ENCODE data around the gene FYB2.

Gene FYB2, protein sequence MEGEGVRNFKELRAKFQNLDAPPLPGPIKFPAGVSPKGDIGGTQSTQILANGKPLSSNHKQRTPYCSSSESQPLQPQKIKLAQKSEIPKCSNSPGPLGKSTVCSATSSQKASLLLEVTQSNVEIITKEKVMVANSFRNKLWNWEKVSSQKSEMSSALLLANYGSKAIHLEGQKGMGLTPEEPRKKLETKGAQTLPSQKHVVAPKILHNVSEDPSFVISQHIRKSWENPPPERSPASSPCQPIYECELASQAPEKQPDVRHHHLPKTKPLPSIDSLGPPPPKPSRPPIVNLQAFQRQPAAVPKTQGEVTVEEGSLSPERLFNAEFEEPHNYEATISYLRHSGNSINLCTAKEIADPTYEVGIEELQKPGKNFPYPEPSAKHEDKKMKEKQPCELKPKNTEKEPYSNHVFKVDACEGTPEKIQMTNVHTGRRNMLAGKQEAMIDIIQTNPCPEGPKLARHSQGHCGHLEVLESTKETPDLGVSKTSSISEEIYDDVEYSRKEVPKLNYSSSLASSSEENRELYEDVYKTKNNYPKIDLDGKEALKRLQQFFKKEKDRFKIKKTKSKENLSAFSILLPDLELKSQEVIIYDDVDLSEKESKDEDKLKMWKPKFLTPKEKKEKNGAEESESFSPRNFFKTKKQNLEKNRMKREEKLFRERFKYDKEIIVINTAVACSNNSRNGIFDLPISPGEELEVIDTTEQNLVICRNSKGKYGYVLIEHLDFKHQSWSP

DNA sequence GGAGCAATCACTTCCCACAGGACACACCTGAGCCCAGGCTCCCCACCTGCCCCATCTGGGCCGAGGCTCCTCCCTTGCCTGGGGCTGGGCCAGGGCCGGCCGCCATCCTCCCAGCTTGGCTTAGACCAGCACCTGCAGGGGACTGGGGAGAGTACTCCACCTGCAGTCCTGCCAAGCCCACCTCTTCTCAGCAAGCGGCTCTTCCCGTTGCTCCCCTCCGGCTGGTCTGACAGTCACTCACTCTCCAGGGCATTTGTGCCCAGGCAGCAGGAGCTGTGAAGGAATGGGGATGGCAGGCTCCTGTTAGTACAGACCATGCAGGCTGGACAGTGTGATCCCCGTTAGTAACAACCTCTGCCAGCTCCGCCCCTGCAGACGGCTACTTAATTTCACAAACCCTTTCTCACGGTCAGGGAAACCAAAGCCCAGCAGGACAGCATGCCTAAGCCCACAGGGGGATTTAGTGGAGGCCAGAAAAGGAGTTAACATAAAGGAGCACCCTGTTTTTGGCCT, at the start of gene FYB2:
FYB2 (minus strand) TSS at position 18 of the 513 bp plus-strand sequence. CDS start 114 bp downstream, outside the sequence.
- no peak for DNase-seq (ENCODE audit: low read depth in 2 of 2)

DNA sequence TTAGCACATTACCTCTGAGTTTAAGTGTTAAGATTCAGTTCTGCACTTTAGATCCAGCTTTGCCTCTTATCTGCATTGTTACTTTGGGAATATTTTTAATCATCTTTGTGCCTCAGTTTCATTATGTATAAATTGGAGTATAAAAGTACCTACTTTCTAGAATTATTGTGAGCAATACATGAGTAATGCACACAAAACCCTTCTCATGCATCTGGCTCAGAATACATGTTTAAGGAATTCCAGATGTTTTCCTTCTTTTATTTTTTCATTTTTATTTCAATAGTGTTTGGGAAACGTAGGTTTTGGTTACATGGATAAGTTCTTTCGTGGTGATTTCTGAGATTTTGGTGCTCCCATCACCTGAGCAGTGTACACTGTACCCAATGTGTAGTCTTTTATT, 49.6 kb upstream of the FYB2 start:
- DNase-seq (ENCODE audit: low read depth in 2 of 2), result no peak

DNA sequence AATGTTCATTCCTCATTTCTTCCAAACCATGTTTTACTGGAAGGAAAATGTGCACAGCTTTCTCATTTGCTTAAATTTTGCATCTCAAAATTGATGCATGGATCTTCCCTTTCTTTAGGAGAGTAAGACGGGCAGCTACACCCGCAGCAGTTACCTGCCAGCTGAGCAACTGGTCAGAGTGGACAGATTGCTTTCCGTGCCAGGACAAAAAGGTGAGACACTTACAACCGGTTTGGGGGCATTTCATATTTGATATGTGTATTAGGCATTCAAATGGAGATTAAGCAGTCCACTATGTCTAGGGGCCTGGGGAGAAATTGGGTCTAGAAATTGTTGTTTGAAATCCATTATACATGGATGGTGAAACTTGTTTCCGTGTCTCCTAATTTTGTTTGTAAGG, 48.3 kb upstream of the FYB2 start:
- no peak for DNase-seq (ENCODE audit: low read depth in 2 of 2)

DNA sequence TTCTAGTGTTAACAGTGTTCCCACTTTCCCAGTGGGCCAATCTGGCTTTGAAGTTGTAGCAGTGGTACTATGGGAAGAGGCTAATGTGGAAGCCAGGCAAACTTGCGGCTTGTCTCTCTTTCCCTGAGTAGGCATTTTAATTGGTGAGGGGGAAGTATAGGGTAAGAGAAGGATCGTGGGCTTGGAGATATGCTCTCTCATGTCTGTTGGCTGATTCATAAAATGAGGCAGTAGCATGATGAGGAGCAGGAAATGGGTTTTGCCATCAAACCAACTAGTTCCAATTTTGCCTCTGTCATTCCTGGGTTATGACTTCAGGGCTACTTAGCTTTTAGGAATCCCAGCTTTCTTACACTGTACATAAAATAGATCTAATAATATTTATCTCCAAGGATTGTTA, 47.5 kb upstream of the FYB2 start:
- no peak for DNase-seq (ENCODE audit: low read depth in 2 of 2)

DNA sequence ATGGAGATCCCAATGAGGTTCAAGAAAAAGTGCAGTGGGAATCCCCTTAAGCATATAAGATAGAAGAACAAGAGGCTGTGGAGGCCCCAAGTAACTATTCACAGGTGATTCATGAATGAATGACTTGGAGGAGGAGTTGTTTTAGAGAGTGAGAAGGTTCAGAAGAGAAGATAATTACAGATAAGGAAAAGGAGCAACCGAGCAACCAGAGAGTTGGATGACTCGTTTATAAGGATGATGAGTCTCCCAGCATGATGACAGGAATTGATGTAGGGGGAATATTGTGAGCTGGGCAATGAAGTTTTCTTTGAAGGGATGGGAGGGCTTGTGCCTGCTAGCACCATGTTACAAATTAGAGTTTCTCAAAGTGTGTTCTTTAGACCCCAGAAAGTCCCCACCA, 45.2 kb upstream of the FYB2 start:
- DNase-seq (ENCODE audit: low read depth in 2 of 2), result no peak

DNA sequence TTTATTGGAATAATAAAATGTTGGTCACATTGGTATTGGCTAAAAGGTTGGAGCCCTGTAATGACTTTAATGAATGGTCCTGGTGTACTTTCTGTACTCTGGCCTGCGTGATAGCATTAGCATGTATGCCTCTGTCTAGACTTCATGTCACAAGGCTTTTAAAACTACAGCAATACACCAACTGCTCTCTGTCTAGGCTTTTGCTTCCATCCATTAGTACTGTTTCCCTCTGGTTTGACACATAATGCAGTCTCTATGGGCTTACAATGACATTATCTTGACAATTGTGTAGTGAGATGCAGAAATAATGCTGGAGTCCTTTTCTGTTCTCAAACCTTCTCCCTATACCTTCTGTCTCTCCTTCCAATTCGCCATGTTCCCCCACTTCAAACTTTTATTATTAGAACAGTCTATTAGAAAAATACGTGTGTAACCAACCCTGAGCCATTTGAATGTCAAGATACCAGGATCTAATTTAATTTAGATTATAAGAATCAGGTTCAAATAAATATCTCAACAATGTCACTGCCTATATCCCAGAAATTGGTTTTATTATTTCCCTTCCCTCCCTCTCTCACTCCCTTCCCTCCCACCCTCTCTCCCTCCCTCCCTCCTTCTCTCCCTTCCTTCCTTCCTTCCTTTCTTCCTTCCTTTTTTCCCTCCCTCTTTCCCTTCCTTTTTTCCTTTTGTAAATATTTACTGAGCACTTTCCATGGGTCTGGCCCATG, 44.2 kb upstream of the FYB2 start:
- no peak for DNase-seq (ENCODE audit: low read depth in 2 of 2)

DNA sequence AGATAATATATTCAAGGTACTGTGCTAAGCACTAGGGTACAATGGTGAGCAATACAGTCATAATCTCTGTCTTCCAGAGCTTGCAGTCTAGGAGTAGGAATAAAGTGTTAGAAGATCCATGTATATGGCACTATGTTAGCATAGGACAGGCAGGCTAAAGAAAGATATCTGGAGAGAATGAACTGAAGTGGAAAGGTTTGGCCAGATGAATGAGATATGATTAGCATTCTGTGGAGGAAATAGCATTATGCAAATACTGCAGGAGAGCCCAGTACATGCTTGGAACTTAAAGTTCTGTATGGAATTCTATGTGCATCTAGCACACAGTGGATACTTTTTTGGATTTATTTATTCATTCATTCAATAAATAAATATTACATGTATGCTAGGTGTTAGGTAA, 40.1 kb upstream of the FYB2 start:
- DNase-seq (ENCODE audit: low read depth in 2 of 2), result no peak

DNA sequence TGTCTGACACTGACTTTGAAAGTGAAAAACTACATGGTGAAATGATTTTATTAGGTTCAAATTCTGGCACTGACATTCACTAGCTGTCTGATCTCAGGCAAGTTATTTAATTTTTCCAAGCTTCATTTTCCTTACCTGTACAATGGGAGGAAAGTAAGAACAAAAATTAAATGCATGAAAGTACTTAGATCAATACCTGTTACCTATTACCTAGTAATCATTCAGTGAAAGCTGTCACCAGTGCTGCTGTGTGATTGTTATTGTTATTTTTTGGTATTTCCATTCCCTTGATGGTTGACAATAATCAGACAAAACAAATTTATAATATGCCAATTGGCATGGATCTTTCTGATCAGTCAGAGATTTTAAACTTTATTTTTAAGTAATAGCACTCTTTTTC, 37.0 kb upstream of the FYB2 start:
- no peak for DNase-seq (ENCODE audit: low read depth in 2 of 2)

DNA sequence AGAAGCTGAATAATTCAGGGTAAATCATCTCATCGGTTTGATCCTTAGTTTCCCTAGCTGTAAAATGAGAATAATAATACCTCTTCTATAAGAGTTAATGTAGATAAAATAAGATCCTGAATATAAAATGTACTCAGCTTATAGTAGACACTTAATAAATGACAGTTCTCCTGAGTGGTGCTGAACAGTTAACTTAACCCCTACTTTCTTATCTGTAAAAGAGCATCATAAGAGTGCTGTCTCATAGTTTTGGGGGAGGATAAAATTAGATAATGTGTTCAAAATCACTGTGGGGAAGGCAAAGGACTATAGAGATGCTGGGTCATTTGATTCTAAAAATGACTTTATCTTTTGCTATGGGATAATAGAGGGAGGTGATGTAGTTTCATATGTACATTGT, 36.0 kb upstream of the FYB2 start:
- DNase-seq (ENCODE audit: low read depth in 2 of 2), result no peak

DNA sequence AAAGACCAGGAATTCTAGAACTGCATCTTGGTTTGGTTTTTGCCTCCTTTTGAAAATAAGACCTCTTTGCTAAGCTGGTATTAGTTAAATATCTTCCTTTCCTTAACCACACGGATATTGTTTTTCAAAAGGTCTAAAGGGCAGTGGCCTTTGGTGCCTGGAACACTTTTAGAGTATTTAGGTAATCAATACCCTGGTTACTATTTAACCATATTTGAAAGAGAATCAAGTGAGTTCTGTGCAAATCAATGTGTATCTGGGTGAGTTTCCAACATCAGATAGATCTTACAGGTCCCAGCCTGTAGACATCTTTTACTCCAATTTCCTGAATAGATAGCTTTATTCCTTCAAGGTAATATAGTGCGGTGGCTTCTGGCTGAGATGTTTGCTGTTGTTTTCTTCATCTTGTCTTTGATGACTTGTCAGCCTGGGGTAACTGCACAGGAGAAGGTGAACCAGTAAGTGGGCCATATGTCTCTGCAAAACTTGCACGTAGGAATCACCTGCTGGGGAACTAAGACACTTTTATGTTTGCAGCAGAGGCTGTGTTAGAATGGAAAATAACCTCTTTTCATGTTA, 35.4 kb upstream of the FYB2 start, which contains the start of gene C8A:
C8A (plus strand) TSS at position 277 of the 579 bp plus-strand sequence; CDS start at position 382, 105 bp downstream.
- DNase-seq (ENCODE audit: low read depth in 2 of 2), result no peak

DNA sequence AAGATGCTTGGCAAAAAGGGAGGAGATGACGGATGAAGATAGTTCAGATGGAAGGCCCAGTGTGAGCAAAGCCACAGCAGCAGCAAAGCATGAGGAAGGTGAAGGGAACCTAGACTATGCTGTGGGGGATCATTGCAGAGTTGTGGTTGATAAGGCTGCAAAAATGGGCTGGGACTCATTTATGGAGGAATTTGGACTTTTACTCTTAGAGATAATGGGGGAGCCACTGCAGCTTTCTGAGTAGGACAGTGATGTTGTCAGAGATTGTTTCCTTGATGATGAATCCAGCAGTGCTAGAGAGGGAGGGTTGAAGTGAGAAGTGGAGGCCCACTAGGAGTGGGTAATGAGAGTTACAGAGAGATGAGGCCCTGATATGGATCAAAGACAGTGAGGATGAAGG, 33.3 kb upstream of the FYB2 start:
- no peak for DNase-seq (ENCODE audit: low read depth in 2 of 2)

DNA sequence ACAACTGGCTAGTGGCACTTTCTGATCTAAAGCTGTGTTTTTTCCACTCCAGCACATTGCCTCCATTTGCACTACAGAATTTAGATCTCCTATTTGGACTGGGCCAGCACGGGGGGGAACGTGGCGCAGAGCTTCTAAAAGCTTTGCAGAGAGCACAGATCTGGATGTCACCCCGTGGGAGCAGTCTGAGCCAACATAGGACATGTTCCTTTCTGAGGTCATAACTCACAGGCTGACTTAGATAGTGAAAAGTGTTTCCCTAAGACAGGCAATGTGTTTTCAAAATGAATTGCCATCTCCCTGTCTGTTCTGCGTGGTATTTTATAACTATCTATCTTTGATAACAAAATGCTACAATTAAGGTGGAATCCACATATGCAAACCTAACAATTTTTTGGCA, 31.7 kb upstream of the FYB2 start:
- DNase-seq (ENCODE audit: low read depth in 2 of 2), result no peak

DNA sequence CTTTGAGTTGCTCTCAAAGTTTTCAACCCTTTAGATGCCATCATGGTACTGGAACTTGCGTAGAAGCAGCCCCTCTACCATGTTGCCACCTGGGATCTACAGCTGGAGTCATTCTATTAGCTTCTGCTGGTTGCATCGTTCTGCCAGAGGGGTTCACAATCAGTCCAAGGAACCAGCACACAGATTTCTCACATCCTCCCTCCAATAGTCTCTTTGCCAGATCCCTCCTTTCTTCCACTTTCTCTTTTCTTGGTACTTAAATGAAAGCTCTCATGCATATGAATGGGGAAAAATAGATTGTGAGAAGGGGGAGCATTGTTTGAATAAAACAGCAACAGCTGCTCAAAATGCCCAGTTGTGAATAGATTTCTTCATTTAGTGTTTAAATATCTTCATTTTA, 31.2 kb upstream of the FYB2 start:
- no peak for DNase-seq (ENCODE audit: low read depth in 2 of 2)

DNA sequence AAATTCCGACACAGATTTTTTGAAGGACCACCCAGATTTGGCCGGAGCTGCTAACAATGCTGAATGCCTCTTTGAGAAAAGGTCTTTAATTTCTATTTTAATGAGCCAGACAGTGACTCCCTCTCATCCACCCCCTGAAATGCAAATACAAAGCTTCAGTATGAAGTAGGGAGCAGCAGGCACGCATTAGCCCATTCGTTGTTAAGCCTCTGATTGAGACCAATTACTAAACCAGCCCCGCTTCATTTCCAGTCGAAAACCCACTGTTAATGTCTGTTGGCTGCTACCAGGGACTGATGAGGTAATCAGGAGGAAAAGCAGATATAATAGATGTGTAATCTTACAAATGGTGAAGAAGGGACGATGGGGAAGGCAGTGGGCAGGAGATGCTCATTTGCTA, 30.5 kb upstream of the FYB2 start:
- DNase-seq (ENCODE audit: low read depth in 2 of 2), result no peak

DNA sequence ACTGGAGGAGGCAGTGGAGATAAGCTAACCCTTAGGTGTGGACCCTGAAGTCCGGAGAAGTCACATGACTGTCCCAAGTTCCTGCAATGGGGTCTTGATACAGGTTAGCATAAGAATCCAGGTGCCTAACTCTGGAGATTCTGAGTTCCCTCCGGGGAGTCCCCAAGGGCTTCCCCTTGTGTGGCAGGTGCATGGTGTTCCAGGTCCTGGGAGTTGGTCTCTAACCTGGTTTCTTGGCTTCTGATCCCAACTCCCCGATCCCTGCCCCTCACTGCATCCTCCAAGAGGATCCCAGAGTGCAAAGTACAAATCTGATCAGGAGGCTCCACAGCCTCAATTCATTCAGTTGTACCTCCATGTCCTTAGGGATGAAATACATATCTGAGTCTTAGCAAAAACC, 26.1 kb upstream of the FYB2 start:
- no peak for DNase-seq (ENCODE audit: low read depth in 2 of 2)

DNA sequence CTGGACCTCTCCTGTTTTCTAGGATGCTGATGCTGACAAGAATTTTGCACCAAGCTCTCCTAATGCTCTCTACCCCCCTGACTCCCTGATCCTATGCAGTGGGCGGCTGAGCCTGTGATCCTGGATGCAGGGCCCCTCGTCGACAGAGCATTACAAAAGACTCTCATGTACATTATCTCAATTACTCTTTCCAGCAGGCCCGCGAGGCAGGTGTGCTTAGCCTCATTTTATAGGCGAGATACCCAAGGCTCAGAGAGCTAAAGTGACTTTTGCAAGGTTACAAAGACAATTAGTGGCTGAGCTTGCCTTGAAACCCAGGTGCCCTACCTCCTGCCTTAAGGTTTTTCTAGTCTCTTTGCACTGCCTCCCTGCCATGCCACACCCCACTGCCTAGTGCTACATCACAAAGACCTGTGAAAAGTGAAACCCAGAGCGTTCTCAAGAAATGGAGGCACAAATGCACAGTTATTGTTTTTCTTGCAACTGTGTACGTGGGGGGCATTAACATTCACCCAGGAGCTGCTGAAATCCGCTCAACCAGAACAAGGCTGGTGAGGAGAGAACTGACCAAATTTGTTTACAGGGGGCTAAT, 25.4 kb upstream of the FYB2 start:
- DNase-seq (ENCODE audit: low read depth in 2 of 2), result no peak

DNA sequence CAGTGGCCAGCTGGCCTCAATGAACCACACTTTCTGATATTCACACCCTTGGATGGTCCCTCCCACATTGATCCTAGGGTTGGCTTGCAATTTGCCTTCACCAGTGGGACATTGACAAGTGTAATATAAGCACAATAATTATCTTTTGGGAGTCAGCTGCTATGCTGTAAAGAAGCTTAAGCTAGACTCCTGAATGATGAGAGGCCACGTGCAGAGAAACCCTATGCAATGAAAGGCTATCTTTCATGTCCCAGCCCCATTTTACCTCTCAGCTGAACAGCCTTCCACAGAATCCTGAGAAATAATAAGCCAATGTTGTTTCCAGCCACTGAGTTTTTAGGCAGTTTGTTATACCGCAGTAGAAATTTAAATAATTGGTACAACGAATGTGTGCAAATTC, 24.3 kb upstream of the FYB2 start:
- no peak for DNase-seq (ENCODE audit: low read depth in 2 of 2)

DNA sequence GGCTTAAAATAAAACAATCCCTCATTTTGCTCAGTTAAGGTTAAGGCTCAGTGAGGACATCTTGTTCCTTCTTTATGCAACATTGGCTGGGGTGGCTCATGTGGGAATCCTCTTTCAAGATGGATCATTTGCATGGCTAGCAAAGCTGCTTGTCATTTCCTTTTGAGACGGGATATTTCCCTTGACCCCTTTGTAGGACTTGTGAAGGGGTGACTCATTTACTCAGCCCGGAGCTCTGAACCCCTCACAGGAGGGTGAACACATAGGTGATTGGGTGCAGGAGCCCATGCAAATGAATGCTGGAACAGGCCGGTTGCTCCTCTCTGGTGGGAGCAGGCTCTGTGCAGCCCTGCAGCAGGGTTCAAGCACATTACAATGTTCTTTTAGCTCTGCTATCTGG, 19.6 kb upstream of the FYB2 start:
- no peak for DNase-seq (ENCODE audit: low read depth in 2 of 2)

DNA sequence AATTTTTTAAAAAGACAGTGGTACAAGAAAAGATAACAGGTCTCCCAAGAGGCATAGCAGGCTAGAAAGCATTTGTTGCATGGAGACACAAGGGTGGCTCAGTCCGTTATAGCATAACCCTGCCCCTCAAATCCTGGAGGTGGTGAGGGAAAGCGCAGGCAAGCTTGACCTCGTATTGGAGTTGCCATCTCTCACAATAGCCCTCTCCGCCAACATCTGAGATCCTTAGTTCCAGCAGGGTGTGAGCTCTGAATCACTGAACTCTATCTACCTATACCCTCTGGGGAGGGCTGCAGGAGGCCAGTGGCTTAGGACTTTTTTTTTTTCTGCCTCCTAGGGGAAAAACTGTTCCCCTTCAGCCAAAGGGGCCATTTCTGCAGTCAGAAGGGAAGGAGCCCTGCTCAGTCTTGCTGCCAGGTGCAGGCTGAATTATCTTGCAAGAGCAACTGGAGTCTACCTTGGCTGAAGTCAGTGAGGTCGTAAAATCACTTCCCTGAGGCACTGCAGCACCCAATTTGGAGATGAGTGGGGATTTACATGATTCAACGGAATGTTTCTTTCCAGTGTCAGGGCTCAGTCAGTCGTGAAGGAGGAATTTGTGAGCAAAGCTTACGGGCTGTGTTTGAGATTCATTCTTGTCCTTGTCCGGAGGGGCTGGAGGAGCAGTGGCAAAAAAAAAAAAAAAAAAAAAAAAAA, 18.2 kb upstream of the FYB2 start:
- DNase-seq (ENCODE audit: low read depth in 2 of 2), result no peak

DNA sequence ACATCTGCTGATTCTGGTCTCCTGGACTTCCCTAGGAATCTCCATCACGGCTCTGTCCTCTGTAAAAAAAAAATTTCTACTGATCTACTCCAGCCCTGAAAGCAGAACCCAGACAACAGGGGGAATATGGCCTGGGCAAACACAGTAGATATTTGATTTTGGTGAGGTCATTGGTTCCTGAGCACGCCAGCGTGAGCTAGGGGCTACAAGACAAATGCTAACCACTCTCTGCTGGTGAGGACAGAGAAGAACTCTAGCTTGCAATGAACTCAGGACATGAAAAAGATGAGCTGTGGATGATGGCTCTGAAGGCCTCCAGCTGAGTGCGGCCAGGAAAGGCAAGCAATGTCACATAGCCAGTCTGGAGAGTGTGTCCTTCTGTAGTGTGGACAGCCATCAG, 17.2 kb upstream of the FYB2 start:
- no peak for DNase-seq (ENCODE audit: low read depth in 2 of 2)

DNA sequence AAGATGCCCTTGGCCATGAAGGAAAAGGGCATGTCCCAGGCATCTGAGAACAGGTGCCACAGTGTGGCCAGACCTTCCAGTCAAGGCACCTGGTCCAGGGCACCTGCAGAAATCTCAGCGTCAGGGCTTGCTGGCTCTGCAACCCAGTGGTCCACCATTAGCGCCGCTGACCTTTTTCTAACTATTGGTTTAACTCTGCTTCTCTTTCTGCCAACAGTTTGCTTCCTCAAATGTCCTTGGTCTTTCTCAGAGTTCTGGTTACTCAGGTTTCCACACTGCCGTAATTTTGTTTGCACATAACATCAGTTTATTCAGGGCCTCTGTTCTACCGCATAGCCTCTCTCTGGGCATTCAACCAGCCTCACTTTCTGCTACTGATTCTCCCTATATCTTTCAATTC, 16.5 kb upstream of the FYB2 start:
- DNase-seq (ENCODE audit: low read depth in 2 of 2), result no peak

Measured in stimulated activated CD4-positive, alpha-beta T cell treated with anti-CD3 and anti-CD28 coated beads, Interleukin-12 subunit alpha, Interleukin-12 subunit beta, amount 100 ng/mL, for 24 hours (primary cell).